ENCODE data around the gene DAG1.
A peak's percentile ranks its signal among the peaks of the same experiment; 100 is the strongest.

The DAG1 gene

GRCh38 chr3:49469936-49470713 lies at the start of gene DAG1:
TSS of gene DAG1 (plus strand) at chr3:49470267. CDS start at chr3:49510535, 40,268 bp downstream.
- TF ChIP-seq, protein P1, sequence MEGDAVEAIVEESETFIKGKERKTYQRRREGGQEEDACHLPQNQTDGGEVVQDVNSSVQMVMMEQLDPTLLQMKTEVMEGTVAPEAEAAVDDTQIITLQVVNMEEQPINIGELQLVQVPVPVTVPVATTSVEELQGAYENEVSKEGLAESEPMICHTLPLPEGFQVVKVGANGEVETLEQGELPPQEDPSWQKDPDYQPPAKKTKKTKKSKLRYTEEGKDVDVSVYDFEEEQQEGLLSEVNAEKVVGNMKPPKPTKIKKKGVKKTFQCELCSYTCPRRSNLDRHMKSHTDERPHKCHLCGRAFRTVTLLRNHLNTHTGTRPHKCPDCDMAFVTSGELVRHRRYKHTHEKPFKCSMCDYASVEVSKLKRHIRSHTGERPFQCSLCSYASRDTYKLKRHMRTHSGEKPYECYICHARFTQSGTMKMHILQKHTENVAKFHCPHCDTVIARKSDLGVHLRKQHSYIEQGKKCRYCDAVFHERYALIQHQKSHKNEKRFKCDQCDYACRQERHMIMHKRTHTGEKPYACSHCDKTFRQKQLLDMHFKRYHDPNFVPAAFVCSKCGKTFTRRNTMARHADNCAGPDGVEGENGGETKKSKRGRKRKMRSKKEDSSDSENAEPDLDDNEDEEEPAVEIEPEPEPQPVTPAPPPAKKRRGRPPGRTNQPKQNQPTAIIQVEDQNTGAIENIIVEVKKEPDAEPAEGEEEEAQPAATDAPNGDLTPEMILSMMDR (IDR thresholded peaks at IDR 0.05; ENCODE audit: low read depth, low read length): no peak
- DNase-seq (ENCODE audit: low read depth in 2 of 2): peak; percentile 95 to 98
- peak within 1 kb of the TSS; percentile 78 to 83 for H3K4me3 ChIP-seq (replicated peaks in 1 of 2; ENCODE audit: low read depth in 2 of 2, low read length in 2 of 2)

DNA sequence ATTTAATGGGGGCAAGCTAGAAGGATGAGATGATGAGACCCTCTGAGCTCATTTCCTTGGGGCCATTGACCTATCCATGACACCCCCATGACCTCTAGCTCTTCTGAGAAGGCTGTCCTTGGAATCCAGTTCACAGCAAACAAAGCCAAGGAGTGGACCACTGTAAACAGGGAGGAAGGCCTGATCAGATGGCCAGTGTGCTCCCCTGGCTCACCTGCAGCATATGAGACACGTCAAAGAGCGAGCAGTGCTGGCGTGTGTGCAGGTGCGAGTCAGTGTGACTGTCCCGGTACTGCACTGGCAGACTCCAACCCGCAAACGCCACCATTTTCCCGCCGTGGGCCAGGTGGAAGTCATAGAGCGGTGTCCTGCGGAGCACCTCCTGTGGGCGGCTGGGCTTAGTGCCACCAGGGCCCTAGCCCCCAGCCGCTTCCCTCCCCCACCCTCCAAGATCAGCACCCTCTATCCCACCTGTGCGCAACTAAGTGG lies 48.1 kb upstream of the DAG1 start:
- no peak overlapping the region for H3K4me3 ChIP-seq (replicated peaks in 1 of 2; ENCODE audit: low read depth in 2 of 2, low read length in 2 of 2)
- DNase-seq (ENCODE audit: low read depth in 2 of 2): no peak
- TF ChIP-seq, protein P1 (IDR thresholded peaks at IDR 0.05; ENCODE audit: low read depth, low read length): no peak

- no peak for DNase-seq (ENCODE audit: low read depth in 2 of 2)
- TF ChIP-seq, protein P1 (IDR thresholded peaks at IDR 0.05; ENCODE audit: low read depth, low read length): no peak
- H3K4me3 ChIP-seq (replicated peaks in 1 of 2; ENCODE audit: low read depth in 2 of 2, low read length in 2 of 2): no peak within 1 kb of the TSS
Measured at GRCh38 chr3:49422379-49423248, 47.5 kb upstream of the DAG1 start, which contains the start of gene AMT. TSS of gene AMT (minus strand) at chr3:49422473. CDS start at chr3:49422450, 23 bp downstream.

DNA sequence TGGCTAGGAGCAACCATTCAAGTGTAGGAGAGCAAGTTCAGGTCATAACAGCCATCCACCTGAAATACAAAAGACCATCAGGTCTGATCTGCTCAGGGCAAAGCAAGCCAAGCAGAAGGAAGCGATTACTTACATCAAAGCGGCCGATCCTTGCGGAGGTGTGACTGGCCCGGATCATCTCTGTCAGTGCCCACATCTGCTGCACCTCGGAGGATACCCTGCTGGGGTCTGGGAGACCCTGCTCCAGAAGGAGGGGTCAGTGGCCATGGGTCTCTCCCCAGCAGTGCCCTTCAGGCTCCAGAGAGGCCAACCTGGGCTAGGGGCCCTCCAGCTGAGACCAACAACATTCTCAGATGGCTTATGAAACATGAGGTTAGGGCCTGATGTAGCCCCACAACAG lies 45.3 kb upstream of the DAG1 start:
- TF ChIP-seq, protein P1 (IDR thresholded peaks at IDR 0.05; ENCODE audit: low read depth, low read length): no peak
- no peak for DNase-seq (ENCODE audit: low read depth in 2 of 2)
- no peak overlapping the region for H3K4me3 ChIP-seq (replicated peaks in 1 of 2; ENCODE audit: low read depth in 2 of 2, low read length in 2 of 2)

DNA sequence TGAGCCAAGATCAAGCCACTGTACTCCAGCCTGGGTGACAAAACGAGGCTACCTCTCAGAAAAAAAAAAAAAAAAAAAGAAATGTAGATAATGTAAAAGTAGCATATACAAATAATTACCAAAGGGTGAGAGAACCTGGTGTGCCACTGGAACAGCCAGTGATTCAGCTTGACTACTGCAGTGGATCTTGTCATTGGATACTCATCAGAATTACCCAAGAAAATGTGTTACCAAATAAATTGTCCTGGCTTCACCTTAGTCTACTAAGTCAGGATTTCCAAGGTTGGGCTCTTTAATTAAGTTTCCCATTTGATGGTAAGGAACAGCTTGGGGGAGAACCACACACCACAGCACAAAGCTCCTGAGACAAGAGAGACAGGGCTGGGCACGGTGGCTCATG lies 42.5 kb upstream of the DAG1 start:
- no peak for DNase-seq (ENCODE audit: low read depth in 2 of 2)
- H3K4me3 ChIP-seq (replicated peaks in 1 of 2; ENCODE audit: low read depth in 2 of 2, low read length in 2 of 2): no peak overlapping the region
- TF ChIP-seq, protein P1 (IDR thresholded peaks at IDR 0.05; ENCODE audit: low read depth, low read length): no peak

DNA sequence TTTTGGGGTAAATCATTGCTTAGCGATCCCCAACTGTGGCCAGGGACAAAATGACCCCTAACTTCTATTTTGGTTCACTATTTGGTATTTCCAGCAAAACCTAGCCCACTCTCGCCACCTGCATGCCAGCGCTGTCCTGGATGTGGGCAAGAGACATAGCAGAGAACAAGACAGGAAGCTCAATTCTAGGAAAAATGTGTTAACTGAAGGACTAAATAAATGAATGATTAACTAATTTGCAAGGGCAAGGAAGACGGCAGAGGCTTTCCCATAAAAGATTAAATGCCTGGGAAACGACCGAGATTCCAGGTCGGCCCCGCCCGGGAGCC lies 41.4 kb upstream of the DAG1 start:
- DNase-seq (ENCODE audit: low read depth in 2 of 2): no peak
- TF ChIP-seq, protein P1 (IDR thresholded peaks at IDR 0.05; ENCODE audit: low read depth, low read length): no peak
- H3K4me3 ChIP-seq (replicated peaks in 1 of 2; ENCODE audit: low read depth in 2 of 2, low read length in 2 of 2): peak overlapping the region; percentile 72 to 75

Data from cardiac fibroblast (primary cell).